ENCODE results near the gene HRCT1.

DNA sequence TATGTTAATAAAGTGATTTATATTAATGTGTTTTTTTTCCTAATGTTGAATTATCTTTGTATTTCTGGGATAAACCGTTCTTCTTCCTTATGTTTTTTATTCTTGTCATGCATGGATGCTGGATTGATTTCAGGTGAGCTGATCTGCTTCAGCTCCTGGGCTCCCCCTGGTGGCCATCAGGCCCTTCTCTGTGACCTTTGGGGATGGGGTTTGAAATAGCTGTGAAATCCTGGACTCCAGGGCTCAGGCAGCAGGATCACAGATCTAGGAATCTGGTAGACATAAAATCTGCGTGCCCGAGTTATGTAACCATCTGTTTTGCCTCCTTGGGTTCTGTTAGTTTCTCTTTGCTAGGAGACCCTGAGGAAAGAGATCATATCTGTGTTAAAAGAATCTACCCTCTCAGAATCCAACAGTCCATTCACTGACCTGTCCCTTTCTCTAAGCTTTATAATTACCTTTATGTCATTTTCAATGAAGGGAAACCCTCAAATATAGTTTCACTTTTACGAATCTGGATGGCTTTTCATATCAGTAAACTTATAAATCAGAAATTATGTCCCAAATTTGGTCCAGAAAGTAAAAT lies 23.6 kb upstream of the HRCT1 start:
- TF ChIP-seq, protein P1, sequence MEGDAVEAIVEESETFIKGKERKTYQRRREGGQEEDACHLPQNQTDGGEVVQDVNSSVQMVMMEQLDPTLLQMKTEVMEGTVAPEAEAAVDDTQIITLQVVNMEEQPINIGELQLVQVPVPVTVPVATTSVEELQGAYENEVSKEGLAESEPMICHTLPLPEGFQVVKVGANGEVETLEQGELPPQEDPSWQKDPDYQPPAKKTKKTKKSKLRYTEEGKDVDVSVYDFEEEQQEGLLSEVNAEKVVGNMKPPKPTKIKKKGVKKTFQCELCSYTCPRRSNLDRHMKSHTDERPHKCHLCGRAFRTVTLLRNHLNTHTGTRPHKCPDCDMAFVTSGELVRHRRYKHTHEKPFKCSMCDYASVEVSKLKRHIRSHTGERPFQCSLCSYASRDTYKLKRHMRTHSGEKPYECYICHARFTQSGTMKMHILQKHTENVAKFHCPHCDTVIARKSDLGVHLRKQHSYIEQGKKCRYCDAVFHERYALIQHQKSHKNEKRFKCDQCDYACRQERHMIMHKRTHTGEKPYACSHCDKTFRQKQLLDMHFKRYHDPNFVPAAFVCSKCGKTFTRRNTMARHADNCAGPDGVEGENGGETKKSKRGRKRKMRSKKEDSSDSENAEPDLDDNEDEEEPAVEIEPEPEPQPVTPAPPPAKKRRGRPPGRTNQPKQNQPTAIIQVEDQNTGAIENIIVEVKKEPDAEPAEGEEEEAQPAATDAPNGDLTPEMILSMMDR (IDR thresholded peaks at IDR 0.05; ENCODE audit: insufficient read depth, low read length, poor library complexity, severe bottlenecking): peak; percentile 100
- no peak for TF ChIP-seq EZH2phosphoT487 (conservative IDR thresholded peaks at IDR 0.05; ENCODE audit: low read length)
